GM18907 (cell line): ENCODE measurements around the gene TRMT13.

Experiments used
- ATAC-seq: cut with Tn5 transposase; IDR thresholded peaks from one replicate; pipeline ENCODE4 v1.9.1; 2021; ENCODE audit warnings: mild to moderate bottlenecking, moderate library complexity; ENCODE audit not compliant: unreplicated experiment

Gene TRMT13, protein sequence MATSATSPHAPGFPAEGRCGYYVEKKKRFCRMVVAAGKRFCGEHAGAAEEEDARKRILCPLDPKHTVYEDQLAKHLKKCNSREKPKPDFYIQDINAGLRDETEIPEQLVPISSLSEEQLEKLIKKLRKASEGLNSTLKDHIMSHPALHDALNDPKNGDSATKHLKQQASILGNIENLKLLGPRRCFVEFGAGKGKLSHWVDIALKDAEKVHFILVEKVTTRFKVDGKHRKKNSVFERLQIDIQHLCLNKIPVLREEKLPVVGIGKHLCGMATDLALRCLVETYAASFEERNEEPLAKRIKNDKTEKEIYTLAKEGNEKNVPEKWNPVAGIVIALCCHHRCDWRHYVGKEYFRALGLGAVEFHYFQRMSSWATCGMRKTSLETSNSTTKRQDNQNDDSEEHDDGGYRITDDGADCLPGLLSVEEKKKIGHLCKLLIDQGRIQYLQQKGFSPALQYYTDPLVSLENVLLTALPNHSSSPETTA

DNA sequence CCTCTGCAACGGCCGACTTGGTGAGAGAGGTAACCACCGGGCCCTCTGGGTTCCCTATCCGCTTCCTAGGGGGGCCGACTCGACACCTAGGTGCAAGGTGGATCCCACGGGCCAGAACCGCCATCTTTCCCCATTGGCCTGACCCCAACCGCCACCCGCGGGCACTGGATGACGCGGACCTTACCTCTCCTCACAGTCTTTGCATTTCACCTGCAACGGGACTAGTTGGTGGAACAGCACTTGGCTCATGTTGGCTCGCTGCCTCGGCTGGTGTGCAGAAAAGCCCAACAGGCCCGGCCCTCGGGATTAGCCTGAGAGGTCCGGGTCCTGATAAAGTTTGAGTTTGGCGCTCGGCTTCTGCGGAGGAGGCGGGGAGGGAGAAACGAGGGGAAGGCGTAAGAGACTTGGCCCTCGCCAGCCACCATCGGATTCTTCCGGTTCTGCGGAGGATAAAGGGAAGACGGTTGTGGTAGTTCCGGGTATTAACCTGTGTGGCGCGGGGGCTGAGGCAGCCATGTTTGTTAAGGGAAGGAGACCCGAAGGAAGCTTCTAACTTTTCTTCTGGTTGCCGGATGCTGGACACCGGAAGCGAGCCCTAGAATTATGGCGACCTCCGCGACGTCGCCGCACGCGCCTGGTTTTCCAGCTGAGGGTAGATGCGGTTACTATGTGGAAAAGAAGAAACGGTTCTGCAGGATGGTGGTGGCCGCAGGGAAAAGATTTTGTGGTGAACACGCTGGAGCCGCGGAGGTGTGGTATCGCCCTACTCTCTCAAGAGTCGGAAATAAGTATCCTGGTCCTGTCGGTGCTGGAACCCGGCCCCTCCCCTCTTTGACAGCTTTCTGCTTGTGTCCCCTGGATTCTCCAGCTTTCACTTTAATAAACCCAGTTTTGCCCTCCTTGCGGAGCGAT lies at the start of gene TRMT13, which contains the start of gene SASS6:
Gene TRMT13, plus strand, starts transcription at position 598 of the 912 bp plus-strand sequence. Its CDS starts 6 bp downstream, at position 604.
Gene SASS6, minus strand, starts transcription at position 365 of the 912 bp plus-strand sequence. Its CDS starts 116 bp downstream, at position 249.
- ATAC-seq = peak; percentile 92

DNA sequence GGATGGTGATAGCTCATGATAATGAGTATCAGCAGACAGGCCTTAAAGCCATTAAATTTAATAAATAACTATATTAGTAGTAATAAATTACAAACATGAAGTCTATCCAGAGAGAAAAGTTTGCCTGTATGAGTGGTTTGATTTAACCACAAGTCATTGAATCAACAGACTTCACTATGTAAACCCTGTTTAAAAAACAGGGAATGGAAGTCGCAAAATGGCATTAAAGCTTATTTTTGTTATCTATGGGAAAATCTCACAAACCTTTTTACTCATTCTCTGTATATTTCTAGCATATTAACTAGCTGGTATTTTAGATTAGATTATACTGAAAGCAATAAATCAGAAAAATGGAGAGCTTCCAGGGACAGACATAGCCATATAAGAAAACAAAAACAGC lies 45.6 kb upstream of the TRMT13 start:
- ATAC-seq = no peak

GRCh38 chr1:100089082-100089481 lies 43.9 kb upstream of the TRMT13 start:
- ATAC-seq = no peak

GRCh38 chr1:100090471-100090870 lies 42.5 kb upstream of the TRMT13 start:
- ATAC-seq = no peak

- ATAC-seq = no peak
These were observed 32.8 kb upstream of the TRMT13 start for GRCh38 chr1:100100202-100100601.

DNA sequence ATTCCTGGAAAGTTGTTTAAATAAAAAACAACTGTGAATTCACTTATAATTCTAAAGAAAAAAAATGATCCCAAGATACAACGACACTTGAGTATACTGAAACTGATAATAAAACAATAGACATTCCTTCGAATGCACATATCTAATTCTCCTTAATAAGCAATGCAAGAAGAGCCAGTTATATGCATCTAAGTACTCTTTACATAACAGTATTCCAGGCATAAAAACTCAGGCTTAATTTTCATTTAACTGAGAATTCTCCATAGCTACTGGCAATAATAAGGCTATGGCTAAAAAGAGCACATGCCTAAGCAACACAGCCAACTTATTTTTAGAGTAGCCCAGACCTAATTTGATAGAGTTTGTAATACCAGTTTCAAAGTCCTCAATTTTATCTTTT lies 31.4 kb upstream of the TRMT13 start:
- ATAC-seq = no peak

DNA sequence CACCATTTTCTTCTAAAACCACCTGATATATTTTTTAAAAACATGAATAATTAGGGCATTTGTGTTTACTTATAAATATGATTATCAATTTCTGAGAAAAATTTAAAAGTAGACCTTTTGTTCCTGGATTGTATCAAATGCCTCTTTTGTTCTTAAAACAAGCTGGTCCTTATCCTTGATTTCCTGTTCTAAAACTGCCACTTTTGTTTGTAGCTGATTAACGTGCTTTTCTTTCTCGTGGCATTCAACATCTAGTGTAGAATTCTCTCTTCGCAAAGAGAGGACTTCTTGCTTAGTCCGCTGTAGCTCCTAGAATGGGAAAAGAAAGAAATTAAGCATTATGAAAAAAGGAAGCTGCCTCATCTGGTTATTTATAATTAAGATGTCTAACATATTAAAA lies 25.3 kb upstream of the TRMT13 start:
- ATAC-seq = no peak

DNA sequence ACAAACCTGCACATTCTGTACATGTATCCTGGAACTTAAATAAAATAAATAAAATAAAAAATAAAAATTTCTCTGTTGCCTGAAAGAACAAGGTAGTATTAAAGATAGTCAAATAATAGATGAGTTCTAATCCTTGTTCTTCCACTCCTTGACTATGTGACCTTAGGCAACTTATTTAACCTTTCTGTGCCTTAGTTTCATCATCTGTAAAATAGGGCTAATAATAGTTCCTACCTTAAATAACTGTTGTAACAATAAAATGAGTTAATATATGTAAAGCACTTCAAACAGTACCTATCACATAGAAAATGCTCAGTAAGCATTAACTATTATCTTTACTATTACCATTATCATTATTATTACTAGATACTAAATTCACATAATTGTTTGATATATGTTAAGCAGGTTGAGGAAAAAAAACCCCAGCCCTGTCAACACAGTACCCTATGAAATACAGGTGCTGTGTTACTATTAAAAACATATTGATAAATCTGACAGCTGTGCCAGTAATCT lies 23.4 kb upstream of the TRMT13 start:
- ATAC-seq = no peak

DNA sequence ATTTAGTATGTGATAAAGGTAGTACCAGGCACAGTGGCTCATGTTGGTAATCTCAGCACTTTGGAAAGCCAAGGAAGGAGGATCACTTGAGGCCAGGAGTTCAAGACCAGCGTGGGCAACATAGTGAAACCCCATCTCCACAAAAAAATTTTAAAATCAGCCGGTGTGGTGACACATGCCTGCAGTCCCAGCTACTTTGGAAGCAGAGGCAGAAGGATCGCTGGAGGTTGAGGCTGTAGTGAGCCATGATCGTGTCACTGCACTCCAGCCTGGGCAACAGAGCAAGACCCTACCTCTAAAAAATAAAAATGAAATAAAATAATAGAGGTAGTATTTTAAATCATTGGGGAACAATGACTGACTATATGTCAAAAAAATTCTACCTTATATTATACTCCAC lies 17.4 kb upstream of the TRMT13 start:
- ATAC-seq = no peak

DNA sequence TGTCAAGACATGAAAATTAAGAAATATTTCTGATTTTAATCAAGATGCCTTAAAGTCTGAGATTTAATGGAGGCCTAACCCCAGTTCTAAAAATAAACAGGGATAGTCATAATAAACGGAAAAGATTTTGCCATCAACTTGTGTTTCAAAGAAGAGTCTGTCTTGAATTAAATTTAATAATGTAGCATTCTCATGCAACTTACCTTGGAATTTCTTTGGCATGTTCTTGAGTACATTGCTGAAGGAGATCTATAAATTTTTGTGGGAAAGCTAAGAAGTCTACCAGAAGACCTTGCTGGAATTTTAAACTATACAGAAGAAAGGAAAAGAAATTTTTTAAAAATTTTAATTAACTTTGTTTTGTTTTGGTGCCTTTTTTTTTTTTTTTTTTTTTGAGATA lies 10.8 kb upstream of the TRMT13 start:
- no peak for ATAC-seq

DNA sequence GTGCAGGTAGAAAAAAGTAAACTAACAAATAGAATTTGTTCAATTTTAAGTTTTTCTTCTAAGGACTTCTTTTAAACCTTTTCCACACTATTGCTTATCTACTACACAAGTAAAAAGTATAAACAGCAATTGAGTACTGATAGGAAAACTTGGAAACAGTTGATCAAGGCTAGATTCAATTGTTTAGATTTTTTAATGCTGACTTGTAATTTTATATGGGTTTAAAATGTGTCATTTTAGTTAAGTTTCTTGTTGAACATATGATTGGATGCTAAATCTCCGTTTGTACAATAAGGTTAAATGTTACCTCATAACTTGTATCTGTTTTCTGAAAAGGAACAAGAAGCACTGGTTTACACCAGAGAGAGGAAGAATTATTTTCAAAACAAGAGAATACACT lies 5.7 kb upstream of the TRMT13 start:
- ATAC-seq = no peak

DNA sequence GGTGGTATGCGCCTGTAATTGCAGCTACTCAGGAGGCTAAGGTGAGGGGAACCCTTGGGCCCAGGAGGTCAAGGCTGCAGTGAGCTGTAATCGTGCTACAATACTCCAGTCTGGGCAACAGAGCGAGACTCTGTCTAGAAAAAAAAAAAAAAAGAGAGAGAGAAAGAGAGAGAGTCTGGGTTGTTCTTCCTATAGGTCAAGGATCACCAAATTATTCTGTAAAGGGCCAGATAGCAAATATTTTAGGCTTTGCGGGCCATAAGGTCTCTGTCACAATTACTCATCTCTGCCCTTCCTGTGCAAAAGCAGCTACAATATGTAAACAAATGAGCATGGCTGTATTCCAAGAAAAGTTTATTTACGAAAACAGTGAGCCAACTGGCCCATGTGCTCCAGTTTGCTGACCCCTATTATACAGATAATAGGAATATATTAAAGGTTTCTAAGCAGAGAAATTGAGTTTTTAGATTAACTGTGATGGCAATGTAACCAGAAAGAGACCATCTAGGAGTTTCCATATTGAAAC lies 2.3 kb upstream of the TRMT13 start:
- ATAC-seq = no peak

DNA sequence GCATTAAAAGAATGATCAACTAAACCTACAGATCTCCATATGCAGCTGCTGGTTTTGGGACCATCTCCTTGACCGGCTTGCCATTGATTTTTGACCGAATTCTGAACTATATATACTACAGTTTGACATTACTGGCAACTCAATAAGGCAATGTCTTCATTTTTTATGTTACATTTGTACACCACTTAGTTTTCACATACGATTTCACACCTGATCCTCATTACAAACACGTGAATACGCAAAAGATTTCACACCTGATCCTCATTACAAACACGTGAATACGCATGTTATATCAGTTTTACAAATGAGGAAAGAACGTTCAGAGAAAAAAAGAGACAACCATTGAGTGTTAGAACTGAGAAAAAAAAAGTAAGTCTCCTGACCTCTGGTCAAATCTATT lies 1.3 kb upstream of the TRMT13 start:
- ATAC-seq = no peak

- ATAC-seq = no peak
These were observed 1.9 kb downstream of the TRMT13 start for GRCh38 chr1:100134872-100135271.

DNA sequence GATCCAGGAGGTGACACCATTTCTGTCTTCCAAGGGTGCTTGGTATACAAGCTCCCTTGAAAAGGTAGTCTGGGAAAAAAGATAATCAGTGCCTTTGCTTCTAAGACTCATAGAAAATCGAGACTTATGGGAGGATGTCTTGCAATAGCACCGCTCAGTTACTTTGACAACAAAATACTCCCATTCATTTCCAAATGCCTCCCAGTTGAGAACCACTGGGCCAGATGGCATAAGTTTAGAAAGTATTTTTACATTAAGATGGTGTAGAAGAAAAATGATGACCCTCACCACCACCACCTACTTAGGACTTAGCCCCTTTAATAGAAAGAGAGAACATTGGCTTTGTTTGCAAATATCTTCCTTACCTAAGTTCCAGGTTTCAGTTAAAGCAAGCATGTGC lies 4.6 kb downstream of the TRMT13 start:
- ATAC-seq = no peak

GRCh38 chr1:100141192-100141591 lies 8.2 kb downstream of the TRMT13 start:
- no peak for ATAC-seq

- ATAC-seq = no peak
These were observed 9.4 kb downstream of the TRMT13 start for GRCh38 chr1:100142343-100142742.

DNA sequence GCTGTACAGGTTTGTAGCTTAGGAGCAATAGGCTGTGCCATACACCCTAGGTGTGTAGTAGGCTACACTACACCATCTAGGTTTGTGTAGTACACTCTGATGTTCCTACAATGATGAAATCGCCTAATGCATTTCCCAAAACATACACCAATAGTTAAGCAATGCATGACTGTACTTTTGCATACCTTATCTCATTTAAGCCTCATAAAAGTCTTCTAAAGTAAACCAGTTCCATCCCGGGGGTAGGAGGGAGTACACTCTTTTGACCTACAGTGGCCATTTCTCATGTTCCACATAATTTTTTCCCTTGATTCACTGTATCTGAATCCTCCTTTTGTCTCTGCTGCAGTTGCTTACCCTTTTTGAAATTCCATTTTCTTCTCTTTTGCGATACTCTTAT lies 12.2 kb downstream of the TRMT13 start:
- ATAC-seq = no peak

- no peak for ATAC-seq
These were observed 14.0 kb downstream of the TRMT13 start for GRCh38 chr1:100146958-100147357.

DNA sequence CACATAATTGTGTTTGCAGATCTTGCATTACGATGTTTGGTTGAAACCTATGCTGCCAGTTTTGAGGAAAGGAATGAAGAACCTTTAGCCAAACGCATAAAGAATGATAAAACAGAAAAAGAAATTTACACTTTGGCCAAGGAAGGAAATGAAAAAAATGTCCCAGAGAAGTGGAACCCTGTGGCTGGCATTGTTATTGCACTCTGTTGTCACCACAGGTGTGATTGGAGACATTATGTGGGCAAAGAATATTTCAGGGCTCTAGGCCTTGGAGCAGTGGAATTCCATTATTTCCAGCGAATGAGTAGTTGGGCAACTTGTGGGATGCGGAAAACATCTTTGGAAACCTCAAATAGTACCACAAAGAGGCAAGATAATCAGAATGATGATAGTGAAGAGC lies 14.9 kb downstream of the TRMT13 start:
- no peak for ATAC-seq

- ATAC-seq = no peak
These were observed 18.7 kb downstream of the TRMT13 start for GRCh38 chr1:100151679-100152078.
